ENCODE data around the gene MIOX. TPM values are rescaled to one million over a fixed set of nuclear protein-coding genes. Genes with fewer than 3 reads are reported as not detected.

MIOX gene
- total RNA-seq, 1 experiment from 2014 or later, result not detected

DNA sequence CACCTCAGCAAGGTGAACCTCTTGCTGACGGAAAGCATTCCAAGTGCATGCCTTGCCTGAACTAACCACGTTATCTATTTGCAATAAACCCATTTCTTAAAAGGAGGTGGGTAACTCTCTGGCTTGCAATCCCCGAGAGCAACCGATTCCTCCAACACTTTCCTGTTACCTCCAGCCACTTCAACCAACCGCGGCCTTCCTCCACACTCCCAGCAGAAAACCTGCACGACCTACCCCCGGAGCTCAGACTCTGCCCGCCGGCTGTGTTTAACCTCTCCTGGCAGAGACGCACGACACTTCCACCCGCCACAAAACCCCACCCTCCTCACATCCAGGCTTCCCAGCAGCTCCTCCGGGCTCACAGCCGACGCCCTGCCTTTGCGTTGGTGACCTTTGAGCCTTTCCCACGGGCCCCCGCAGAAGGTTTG, 38.0 kb downstream of the MIOX start:
- CTCF ChIA-PET, result interaction anchor here (0.6 to 3.2 kb wide), 6 partner anchors 16 to 263 kb away, joined by 3 to 43 read pairs (median 12); partner anchors contain the start of genes LMF2, MAPK12, NCAPH2 and SYCE3
- peaks cover 17% of the 10 kb centered on the region for H3K4me1 ChIP-seq
- TF ChIP-seq, protein P1, sequence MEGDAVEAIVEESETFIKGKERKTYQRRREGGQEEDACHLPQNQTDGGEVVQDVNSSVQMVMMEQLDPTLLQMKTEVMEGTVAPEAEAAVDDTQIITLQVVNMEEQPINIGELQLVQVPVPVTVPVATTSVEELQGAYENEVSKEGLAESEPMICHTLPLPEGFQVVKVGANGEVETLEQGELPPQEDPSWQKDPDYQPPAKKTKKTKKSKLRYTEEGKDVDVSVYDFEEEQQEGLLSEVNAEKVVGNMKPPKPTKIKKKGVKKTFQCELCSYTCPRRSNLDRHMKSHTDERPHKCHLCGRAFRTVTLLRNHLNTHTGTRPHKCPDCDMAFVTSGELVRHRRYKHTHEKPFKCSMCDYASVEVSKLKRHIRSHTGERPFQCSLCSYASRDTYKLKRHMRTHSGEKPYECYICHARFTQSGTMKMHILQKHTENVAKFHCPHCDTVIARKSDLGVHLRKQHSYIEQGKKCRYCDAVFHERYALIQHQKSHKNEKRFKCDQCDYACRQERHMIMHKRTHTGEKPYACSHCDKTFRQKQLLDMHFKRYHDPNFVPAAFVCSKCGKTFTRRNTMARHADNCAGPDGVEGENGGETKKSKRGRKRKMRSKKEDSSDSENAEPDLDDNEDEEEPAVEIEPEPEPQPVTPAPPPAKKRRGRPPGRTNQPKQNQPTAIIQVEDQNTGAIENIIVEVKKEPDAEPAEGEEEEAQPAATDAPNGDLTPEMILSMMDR (IDR thresholded peaks at IDR 0.05; ENCODE audit: insufficient read depth in 1 of 2, low read depth in 1 of 2, low read length in 1 of 2, severe bottlenecking in 1 of 2, unreplicated experiment in 1 of 2), result no peak

DNA sequence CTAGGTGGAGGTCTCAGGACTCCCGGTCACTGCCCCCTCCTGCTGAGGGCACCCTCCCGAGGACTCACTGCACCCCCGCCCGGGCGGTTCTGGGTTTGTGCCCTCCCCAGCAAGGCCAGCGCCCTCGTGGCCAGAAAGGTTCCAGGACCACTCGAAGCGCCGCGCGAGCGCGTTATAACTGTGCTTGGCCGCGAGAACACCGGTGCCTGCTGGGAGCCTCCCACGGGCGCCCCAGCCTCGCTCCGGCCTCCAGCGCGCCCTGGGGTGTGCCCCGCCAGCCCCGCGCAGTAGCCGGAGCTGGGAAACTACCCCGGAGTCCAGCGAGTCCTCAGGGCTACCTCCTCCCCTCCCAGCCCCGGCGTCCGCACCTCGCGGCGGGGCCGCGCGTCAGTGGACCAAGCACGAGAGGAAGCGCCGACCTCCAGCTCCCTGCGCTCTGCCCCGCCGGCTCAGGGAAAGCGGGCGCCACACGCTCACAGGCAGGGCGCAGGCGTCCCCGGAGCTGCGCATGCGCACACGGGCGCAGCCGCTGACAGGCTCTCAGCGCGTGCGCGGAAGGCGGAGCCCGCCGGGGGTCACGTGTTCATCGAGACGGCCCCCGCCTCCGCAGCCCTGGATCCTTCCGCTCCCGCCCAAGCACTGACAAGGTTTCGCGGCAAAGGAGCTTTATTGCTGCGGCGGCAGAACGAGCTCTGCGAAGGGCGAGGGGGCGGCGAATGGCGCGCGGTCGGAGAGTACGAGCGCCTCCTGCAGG, 38.6 kb downstream of the MIOX start, which contains the start of gene SCO2:
TSS of gene SCO2 (minus strand) at position 495 of the 754 bp plus-strand sequence. CDS start 1,187 bp downstream, outside the sequence.
- BruUV-seq (replicated peaks), result TSS peak; percentile 64
- Mint-ChIP-seq H3K4me1 (ENCODE audit: low read depth, unreplicated experiment) (peaks cover 14% of the 10 kb centered on the region), H3K36me3 (ENCODE audit: insufficient read depth, unreplicated experiment) (peaks cover 48% of the 10 kb centered on the region), H3K4me3 (ENCODE audit: unreplicated experiment) (peak within 1 kb of the TSS; percentile 89), H3K9me3 (ENCODE audit: unreplicated experiment) (no peaks in the 10 kb centered on the region), H3K27me3 (ENCODE audit: insufficient read depth, unreplicated experiment) (no peaks in the 10 kb centered on the region), H3K27ac (ENCODE audit: unreplicated experiment) (peak within 1 kb of the TSS; percentile 91)
- Histone ChIP-seq H3K36me3 (ENCODE audit: control insufficient read depth, insufficient read depth, low read length) (no peaks in the 10 kb centered on the region), H3K4me1 (peaks cover 17% of the 10 kb centered on the region), H3K4me3 (ENCODE audit: low read depth, low read length) (peak within 1 kb of the TSS; percentile 87), H3K27me3 (replicated peaks; ENCODE audit: control insufficient read depth, insufficient read depth, low read length) (no peaks in the 10 kb centered on the region), H3K9me3 (no peaks in the 10 kb centered on the region)
- peak; percentile 96 to 97 for DNase-seq
- intact Hi-C loops (cut with micrococcal nuclease; ENCODE audit: unreplicated experiment), result loop anchor here (5.0 kb wide), 1 partner anchor 57 kb away; the partner anchor contains the start of gene CHKB
- TF ChIP-seq, protein P1 (IDR thresholded peaks at IDR 0.05; ENCODE audit: insufficient read depth in 1 of 2, low read depth in 1 of 2, low read length in 1 of 2, severe bottlenecking in 1 of 2, unreplicated experiment in 1 of 2), result peak; percentile 33 to 53
- POLR2A ChIA-PET, result interaction anchor here (0.6 to 2.5 kb wide), 13 partner anchors 13 to 218 kb away, joined by 3 to 71 read pairs (median 4); partner anchors contain the start of genes ADM2, KLHDC7B, LMF2 and NCAPH2
- CTCF ChIA-PET, result interaction anchor here (0.6 to 3.2 kb wide), 25 partner anchors 10 to 495 kb away, joined by 3 to 43 read pairs (median 4); partner anchors contain the start of genes ARSA, CHKB, KLHDC7B and LMF2

More for the DNA sequence above, 38.0 kb downstream of the MIOX start:
- H3K4me1 Mint-ChIP-seq (ENCODE audit: low read depth, unreplicated experiment), result peaks cover 14% of the 10 kb centered on the region
- H3K9me3 Mint-ChIP-seq (ENCODE audit: unreplicated experiment), result no peaks in the 10 kb centered on the region
- BruUV-seq (replicated peaks), result no TSS peak
- H3K36me3 Mint-ChIP-seq (ENCODE audit: insufficient read depth, unreplicated experiment), result peaks cover 51% of the 10 kb centered on the region
- DNase-seq, result peak in 1 of 2 experiments; percentile 72
- H3K36me3 ChIP-seq (ENCODE audit: control insufficient read depth, insufficient read depth, low read length), result no peaks in the 10 kb centered on the region
- POLR2A ChIA-PET, result interaction anchor here (0.9 to 2.5 kb wide), 3 partner anchors 10 to 39 kb away, joined by 3 to 71 read pairs (median 12); partner anchors contain the start of genes LMF2, NCAPH2 and SYCE3
- no peaks in the 10 kb centered on the region for H3K27me3 Mint-ChIP-seq (ENCODE audit: insufficient read depth, unreplicated experiment)
- peak overlapping the region; percentile 91 for H3K27ac Mint-ChIP-seq (ENCODE audit: unreplicated experiment)
- no peaks in the 10 kb centered on the region for H3K9me3 ChIP-seq
- H3K4me3 ChIP-seq (ENCODE audit: low read depth, low read length), result peak overlapping the region; percentile 87
- peak overlapping the region; percentile 89 for H3K4me3 Mint-ChIP-seq (ENCODE audit: unreplicated experiment)
- no peaks in the 10 kb centered on the region for H3K27me3 ChIP-seq (replicated peaks; ENCODE audit: control insufficient read depth, insufficient read depth, low read length)
- intact Hi-C loops (cut with micrococcal nuclease; ENCODE audit: unreplicated experiment), result loop anchor here (5.0 kb wide), 1 partner anchor 58 kb away; the partner anchor contains the start of gene CHKB

DNA sequence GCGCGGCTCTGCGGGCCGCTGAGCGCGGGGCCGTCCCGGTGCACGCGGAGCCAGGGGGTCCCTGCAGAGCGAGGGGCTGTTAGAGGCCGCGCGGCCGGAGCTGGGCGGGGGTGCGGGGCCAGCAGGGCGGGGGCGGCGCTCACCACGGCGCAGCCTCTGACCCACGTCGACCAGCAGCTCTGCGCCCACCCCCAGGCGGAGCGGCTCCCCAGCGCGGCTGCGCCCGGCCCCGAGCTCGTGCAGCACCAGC, 39.1 kb downstream of the MIOX start:
- no peaks in the 10 kb centered on the region for H3K27me3 Mint-ChIP-seq (ENCODE audit: insufficient read depth, unreplicated experiment)
- H3K27ac Mint-ChIP-seq (ENCODE audit: unreplicated experiment), result peak overlapping the region; percentile 91
- H3K9me3 ChIP-seq, result no peaks in the 10 kb centered on the region
- no TSS peak for BruUV-seq (replicated peaks)
- TF ChIP-seq, protein P1 (IDR thresholded peaks at IDR 0.05; ENCODE audit: insufficient read depth in 1 of 2, low read depth in 1 of 2, low read length in 1 of 2, severe bottlenecking in 1 of 2, unreplicated experiment in 1 of 2), result no peak
- peaks cover 14% of the 10 kb centered on the region for H3K4me1 Mint-ChIP-seq (ENCODE audit: low read depth, unreplicated experiment)
- no peak for DNase-seq
- H3K27me3 ChIP-seq (replicated peaks; ENCODE audit: control insufficient read depth, insufficient read depth, low read length), result no peaks in the 10 kb centered on the region
- POLR2A ChIA-PET, result interaction anchor here (0.6 to 2.5 kb wide), 13 partner anchors 12 to 219 kb away, joined by 3 to 71 read pairs (median 4); partner anchors contain the start of genes ADM2, KLHDC7B, LMF2 and NCAPH2
- H3K4me1 ChIP-seq, result peaks cover 17% of the 10 kb centered on the region
- CTCF ChIA-PET, result interaction anchor here (0.6 to 3.2 kb wide), 25 partner anchors 10 to 495 kb away, joined by 3 to 43 read pairs (median 4); partner anchors contain the start of genes ARSA, CHKB, KLHDC7B and LMF2
- H3K4me3 ChIP-seq (ENCODE audit: low read depth, low read length), result peak overlapping the region; percentile 87
- no peaks in the 10 kb centered on the region for H3K36me3 ChIP-seq (ENCODE audit: control insufficient read depth, insufficient read depth, low read length)
- intact Hi-C loops (cut with micrococcal nuclease; ENCODE audit: unreplicated experiment), result loop anchor here (5.0 kb wide), 1 partner anchor 57 kb away; the partner anchor contains the start of gene CHKB
- H3K9me3 Mint-ChIP-seq (ENCODE audit: unreplicated experiment), result no peaks in the 10 kb centered on the region
- H3K4me3 Mint-ChIP-seq (ENCODE audit: unreplicated experiment), result peak overlapping the region; percentile 89
- H3K36me3 Mint-ChIP-seq (ENCODE audit: insufficient read depth, unreplicated experiment), result peaks cover 48% of the 10 kb centered on the region

Data from Caco-2 (cell line).